HG03097 (cell line): ENCODE measurements around the gene PRKCA.
"Not testable (repeated sequence)": the region's sequence is repeated elsewhere in the genome, so short reads cannot be mapped to it uniquely, and the experiment has no call there.

Experiments used
- ATAC-seq: cut with Tn5 transposase; IDR thresholded peaks from one replicate; pipeline ENCODE4 v1.9.1; 2021; ENCODE audit not compliant: unreplicated experiment, low FRiP score

The PRKCA gene

GRCh38 chr17:66715076-66715675, 412.8 kb downstream of the PRKCA start:
- ATAC-seq: no peak

- no peak for ATAC-seq
These were observed 413.3 kb downstream of the PRKCA start for GRCh38 chr17:66715745-66716156.

GRCh38 chr17:66716236-66717026, 414.0 kb downstream of the PRKCA start:
- no peak for ATAC-seq

DNA sequence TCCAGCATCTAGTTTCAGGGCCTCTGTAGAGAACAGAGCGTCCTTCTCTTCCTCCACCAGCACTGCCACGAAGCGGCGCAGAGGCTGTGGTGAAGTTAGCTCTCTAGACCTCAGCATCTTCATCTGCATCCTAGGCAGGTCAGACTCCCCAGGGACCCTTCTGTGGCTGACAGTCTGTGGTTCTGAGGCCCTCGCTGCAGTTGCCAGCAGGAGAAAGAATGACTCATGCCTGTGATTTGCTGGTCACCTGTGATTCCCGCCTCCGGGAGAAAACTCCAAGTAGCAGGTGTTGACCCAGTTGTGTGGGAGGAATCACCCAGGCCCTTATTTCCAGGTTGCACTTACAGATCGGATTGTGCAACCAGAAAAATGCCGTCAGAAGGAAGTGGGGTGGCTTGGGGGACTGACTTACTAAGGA, 415.2 kb downstream of the PRKCA start:
- no peak for ATAC-seq

GRCh38 chr17:66720027-66720426, 417.6 kb downstream of the PRKCA start:
- ATAC-seq: no peak

- no peak for ATAC-seq
These were observed 418.2 kb downstream of the PRKCA start for GRCh38 chr17:66720567-66720966.

- ATAC-seq: no peak
These were observed 419.9 kb downstream of the PRKCA start for GRCh38 chr17:66722341-66722740.

GRCh38 chr17:66724581-66725341, 422.3 kb downstream of the PRKCA start:
- no peak for ATAC-seq

GRCh38 chr17:66725438-66725837, 423.0 kb downstream of the PRKCA start:
- ATAC-seq: not testable (repeated sequence)

GRCh38 chr17:66725956-66726355, 423.5 kb downstream of the PRKCA start:
- no peak for ATAC-seq

GRCh38 chr17:66726371-66726770, 424.0 kb downstream of the PRKCA start:
- ATAC-seq: no peak

GRCh38 chr17:66726846-66727245, 424.4 kb downstream of the PRKCA start:
- no peak for ATAC-seq

- no peak for ATAC-seq
These were observed 425.5 kb downstream of the PRKCA start for GRCh38 chr17:66727634-66728570.

DNA sequence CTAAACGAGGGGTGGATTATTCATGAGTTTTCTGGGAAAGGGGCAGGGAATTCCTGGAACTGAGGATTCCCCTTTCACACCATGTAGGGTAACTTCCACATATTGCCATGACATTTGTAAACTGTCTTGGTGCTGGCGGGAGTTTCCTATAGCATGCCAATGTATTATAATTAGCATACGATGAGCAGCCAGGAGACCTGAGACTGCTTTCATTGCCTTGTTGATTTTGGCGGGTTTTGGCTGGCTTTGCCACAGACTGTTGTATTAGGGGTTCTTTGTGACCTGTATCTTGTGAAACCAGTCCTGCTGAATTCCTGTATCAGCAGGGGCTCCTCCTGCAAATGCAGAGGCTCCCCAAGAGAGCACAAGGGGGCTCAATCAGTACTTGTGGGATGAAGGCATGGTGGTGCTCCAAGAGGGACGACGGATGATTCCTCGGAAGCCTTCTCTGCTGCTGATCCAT, 428.1 kb downstream of the PRKCA start:
- ATAC-seq: no peak

GRCh38 chr17:66733759-66734158, 431.3 kb downstream of the PRKCA start:
- ATAC-seq: no peak

- ATAC-seq: no peak
These were observed 432.0 kb downstream of the PRKCA start for GRCh38 chr17:66734186-66734943.

- no peak for ATAC-seq
These were observed 435.1 kb downstream of the PRKCA start for GRCh38 chr17:66737524-66737923.

- no peak for ATAC-seq
These were observed 435.9 kb downstream of the PRKCA start for GRCh38 chr17:66738301-66738700.

DNA sequence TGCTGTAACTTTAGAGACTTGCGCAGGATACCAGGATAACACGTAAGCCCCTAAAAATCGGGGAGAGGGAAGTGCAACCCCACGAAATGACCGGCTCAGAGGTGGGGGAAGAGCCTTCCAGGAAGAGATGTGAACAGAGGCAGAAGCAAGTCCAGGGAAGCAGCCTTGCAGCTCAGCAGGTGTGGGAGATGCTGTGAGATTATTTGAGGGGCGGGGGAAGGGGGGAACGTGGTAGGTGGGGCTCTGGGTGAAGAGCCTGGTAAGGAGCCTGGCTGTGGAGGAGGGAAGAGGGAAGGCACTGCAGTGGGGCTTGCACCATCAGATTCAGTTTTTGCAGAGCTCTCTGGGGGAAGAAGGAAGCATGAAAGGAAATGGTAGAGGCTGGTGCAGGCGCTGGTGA, 437.1 kb downstream of the PRKCA start:
- ATAC-seq: no peak

GRCh38 chr17:66740226-66740625, 437.8 kb downstream of the PRKCA start:
- ATAC-seq: no peak
